ENCODE data around the gene ATP6V1G1.

- no peak for TF ChIP-seq CTCF (IDR thresholded peaks at IDR 0.05)
- no peak for TF ChIP-seq EP300 (IDR thresholded peaks at IDR 0.05)
- peak; percentile 34 to 40 for TF ChIP-seq POLR2AphosphoS5 (IDR thresholded peaks at IDR 0.05)
- TF ChIP-seq POLR2A (IDR thresholded peaks at IDR 0.05; ENCODE audit: low read depth), result no peak
Observed at GRCh38 chr9:114611516-114612271, 24.1 kb downstream of the ATP6V1G1 start.
